Keratinocyte (primary cell): Measurements from ENCODE around the gene AKAP10. TPM values are rescaled to one million over a fixed set of nuclear protein-coding genes. Genes with fewer than 3 reads are reported as not detected.

Experiments
- DNase-seq: peaks from one replicate; pipeline ENCODE4 v3.0.0-alpha.2; 2011; ENCODE audit warnings: low read depth, missing footprints, low spot score
- FAIRE-seq: peaks from 2 replicates; lab custom pipeline; 2011; peaks lifted over from hg19 to GRCh38; lab: Jason Lieb, UNC
- H2AFZ ChIP-seq: 2 replicates; pipeline ENCODE4 v1.6.0; 2012; ENCODE audit warnings: low read length, control low read depth, inconsistent platforms; ENCODE audit not compliant: control insufficient read depth
- H3K27ac ChIP-seq: 2 replicates; pipeline ENCODE4 v1.5.1; 2011; ENCODE audit warnings: low read length; ENCODE audit not compliant: control insufficient read depth, insufficient read depth
- H3K27me3 ChIP-seq: 3 replicates; pipeline ENCODE4 v1.6.0; 2011; ENCODE audit warnings: low read length; ENCODE audit not compliant: control insufficient read depth, insufficient read depth; ENCODE audit errors: extremely low read depth
- H3K36me3 ChIP-seq, 2 experiments: 2 replicates in 1 of 2; 3 replicates in 1 of 2; pipeline ENCODE4 v1.5.1; 2011; ENCODE audit warnings: low read length in 2 of 2, mild to moderate bottlenecking in 1 of 2; ENCODE audit not compliant: control insufficient read depth in 2 of 2, insufficient read depth in 2 of 2; ENCODE audit errors: extremely low read depth in 1 of 2
- H3K4me1 ChIP-seq: 3 replicates; pipeline ENCODE4 v1.5.1; 2011; ENCODE audit warnings: low read length; ENCODE audit not compliant: control insufficient read depth, insufficient read depth; ENCODE audit errors: extremely low read depth
- H3K4me2 ChIP-seq: 3 replicates; pipeline ENCODE4 v1.6.0; 2011; ENCODE audit warnings: low read depth, low read length; ENCODE audit not compliant: control insufficient read depth, insufficient read depth; ENCODE audit errors: extremely low read depth
- H3K4me3 ChIP-seq, 3 experiments: fragments of 200-600 bp in 1 of 3; sonication (generic) in 1 of 3; 2 replicates in 2 of 3; 3 replicates in 1 of 3; pipeline ENCODE4 v1.5.1; 2011 to 2016; ENCODE audit warnings: low read length in 3 of 3, mild to moderate bottlenecking in 3 of 3, control low read depth in 2 of 3, inconsistent platforms in 1 of 3, low read depth in 1 of 3, mixed read lengths in 1 of 3, mixed run types in 1 of 3, moderate library complexity in 1 of 3; ENCODE audit not compliant: control insufficient read depth in 2 of 3, insufficient read depth in 2 of 3; ENCODE audit errors: extremely low read depth in 1 of 3
- H3K79me2 ChIP-seq: 2 replicates; pipeline ENCODE4 v1.6.0; 2012; ENCODE audit warnings: low read length; ENCODE audit not compliant: control insufficient read depth, insufficient read depth
- H3K9ac ChIP-seq: 3 replicates; pipeline ENCODE4 v1.6.0; 2011; ENCODE audit warnings: low read length; ENCODE audit not compliant: control insufficient read depth, insufficient read depth; ENCODE audit errors: extremely low read depth
- H3K9me1 ChIP-seq: 3 replicates; pipeline ENCODE4 v1.6.0; 2011; ENCODE audit warnings: low read length; ENCODE audit not compliant: control insufficient read depth, insufficient read depth; ENCODE audit errors: extremely low read depth
- H3K9me3 ChIP-seq: 2 replicates; pipeline ENCODE4 v1.5.1; 2012; ENCODE audit warnings: low read depth, low read length; ENCODE audit not compliant: control insufficient read depth
- H4K20me1 ChIP-seq: 3 replicates; pipeline ENCODE4 v1.6.0; 2011; ENCODE audit warnings: low read length; ENCODE audit not compliant: control insufficient read depth, insufficient read depth; ENCODE audit errors: extremely low read depth
- EZH2 ChIP-seq: IDR thresholded peaks from one replicate; pipeline ENCODE4 v1.6.1; 2012; ENCODE audit warnings: inconsistent platforms, mild to moderate bottlenecking, low read length, moderate library complexity
- dilution Hi-C: fragments of 300-500 bp; cut with MboI; formaldehyde crosslinking; loops from one replicate; pipeline ENCODE4 v1.7.0; 2020; ENCODE audit warnings: low sequenced_read_pairs; ENCODE audit not compliant: extremely low pct_ligation_motif_present
- polyA plus RNA-seq, 5 experiments: library from polyadenylated mRNA; depleted of rRNA in 3 of 5; stranded (reverse) in 3 of 5; stranded (forward) in 1 of 5; unstranded in 1 of 5; fragments of >200 nt; gene quantifications; 1 replicate in 1 of 5; 2 replicates in 3 of 5; 3 replicates in 1 of 5; pipeline versions ENCODE4 v1.2.1 to v1.2.3, GENCODE V29; 2011 to 2012; ENCODE audit warnings: missing spikeins in 2 of 5, low read depth in 1 of 5, low replicate concordance in 1 of 5
- TF ChIP-seq, protein P1 (sequence below), 3 experiments: IDR thresholded peaks in 1 of 3; conservative IDR thresholded peaks in 1 of 3; optimal IDR thresholded peaks in 1 of 3; 2 replicates in 2 of 3; 3 replicates in 1 of 3; pipeline versions ENCODE3 to v1.5.1; 2011; ENCODE audit warnings: low read length in 3 of 3, mild to moderate bottlenecking in 3 of 3, moderate library complexity in 2 of 3, control low read depth in 1 of 3, inconsistent platforms in 1 of 3; ENCODE audit not compliant: insufficient read depth in 2 of 3; ENCODE audit errors: extremely low read depth in 1 of 3

Gene AKAP10
- polyA plus RNA-seq, 1 donor (not counting 4 experiments of a cell fraction or from before 2014, with no cell fraction given): 30.8 TPM

DNA sequence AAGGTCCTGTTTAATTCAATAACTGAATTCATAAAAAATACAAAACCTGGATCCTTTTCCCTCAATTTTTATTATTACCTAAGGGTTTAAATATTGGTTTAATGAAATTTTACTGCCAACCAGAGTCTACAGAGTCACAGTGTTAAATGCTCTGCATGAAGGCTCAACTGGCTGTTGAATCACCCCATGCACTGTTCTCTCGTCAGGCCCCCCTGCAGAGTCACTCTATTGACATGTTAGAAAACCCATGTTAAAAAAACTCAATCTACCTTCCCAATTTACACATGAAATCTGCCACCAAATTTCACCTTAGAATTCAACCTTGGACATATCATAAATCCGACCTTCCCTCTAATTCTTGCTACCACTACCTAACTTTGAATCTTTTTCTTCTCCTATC is 66.6 kb downstream of the AKAP10 start:
- H3K4me2 ChIP-seq: no peak overlapping the region
- peaks cover 12 to 38% of the 10 kb centered on the region in 2 experiments for H3K36me3 ChIP-seq
- FAIRE-seq: no peak
- no peaks in the 10 kb centered on the region for H4K20me1 ChIP-seq
- no peak overlapping the region for H3K9ac ChIP-seq
- no peaks in the 10 kb centered on the region for H3K9me1 ChIP-seq
- no peak for DNase-seq
- peaks cover 14% of the 10 kb centered on the region for H3K4me1 ChIP-seq
- TF ChIP-seq EZH2: no peak
- TF ChIP-seq, protein P1, sequence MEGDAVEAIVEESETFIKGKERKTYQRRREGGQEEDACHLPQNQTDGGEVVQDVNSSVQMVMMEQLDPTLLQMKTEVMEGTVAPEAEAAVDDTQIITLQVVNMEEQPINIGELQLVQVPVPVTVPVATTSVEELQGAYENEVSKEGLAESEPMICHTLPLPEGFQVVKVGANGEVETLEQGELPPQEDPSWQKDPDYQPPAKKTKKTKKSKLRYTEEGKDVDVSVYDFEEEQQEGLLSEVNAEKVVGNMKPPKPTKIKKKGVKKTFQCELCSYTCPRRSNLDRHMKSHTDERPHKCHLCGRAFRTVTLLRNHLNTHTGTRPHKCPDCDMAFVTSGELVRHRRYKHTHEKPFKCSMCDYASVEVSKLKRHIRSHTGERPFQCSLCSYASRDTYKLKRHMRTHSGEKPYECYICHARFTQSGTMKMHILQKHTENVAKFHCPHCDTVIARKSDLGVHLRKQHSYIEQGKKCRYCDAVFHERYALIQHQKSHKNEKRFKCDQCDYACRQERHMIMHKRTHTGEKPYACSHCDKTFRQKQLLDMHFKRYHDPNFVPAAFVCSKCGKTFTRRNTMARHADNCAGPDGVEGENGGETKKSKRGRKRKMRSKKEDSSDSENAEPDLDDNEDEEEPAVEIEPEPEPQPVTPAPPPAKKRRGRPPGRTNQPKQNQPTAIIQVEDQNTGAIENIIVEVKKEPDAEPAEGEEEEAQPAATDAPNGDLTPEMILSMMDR (optimal IDR thresholded peaks at IDR 0.05 in 1 of 3, IDR thresholded peaks at IDR 0.05 in 1 of 3, conservative IDR thresholded peaks at IDR 0.05 in 1 of 3; ENCODE audit: extremely low read depth in 1 of 3, insufficient read depth in 2 of 3, low read length in 3 of 3): no peak
- H2AFZ ChIP-seq: no peak overlapping the region
- H3K79me2 ChIP-seq: no peaks in the 10 kb centered on the region
- no peaks in the 10 kb centered on the region for H3K27me3 ChIP-seq
- dilution Hi-C loops: no loop called here
- H3K9me3 ChIP-seq: no peaks in the 10 kb centered on the region
- no peak overlapping the region for H3K4me3 ChIP-seq
- H3K27ac ChIP-seq: no peak overlapping the region

DNA sequence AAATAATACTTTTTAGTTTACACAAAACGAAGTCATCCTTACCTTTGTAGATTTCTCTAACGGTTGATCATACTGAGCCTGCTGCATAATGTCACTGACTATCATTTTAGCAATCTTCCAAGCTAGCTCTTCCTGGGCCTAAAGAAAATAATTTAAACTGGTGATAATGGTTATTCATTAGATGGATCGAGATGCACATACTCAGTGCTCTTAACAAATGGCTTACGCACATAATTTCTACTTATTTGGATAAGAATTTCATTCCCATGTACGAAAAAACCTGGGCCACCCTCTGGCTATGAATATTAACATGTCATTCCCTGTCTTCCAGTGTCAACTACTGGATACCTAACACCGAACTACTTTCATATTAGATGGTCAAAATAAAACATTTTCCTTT is 68.5 kb downstream of the AKAP10 start:
- no peaks in the 10 kb centered on the region for H3K27me3 ChIP-seq
- DNase-seq (no peak), FAIRE-seq (no peak)
- H3K36me3 ChIP-seq: peaks cover 15 to 31% of the 10 kb centered on the region in 2 experiments
- TF ChIP-seq, protein P1 (optimal IDR thresholded peaks at IDR 0.05 in 1 of 3, IDR thresholded peaks at IDR 0.05 in 1 of 3, conservative IDR thresholded peaks at IDR 0.05 in 1 of 3; ENCODE audit: extremely low read depth in 1 of 3, insufficient read depth in 2 of 3, low read length in 3 of 3): no peak
- no peak for TF ChIP-seq EZH2
- dilution Hi-C loops: no loop called here
- H3K79me2 ChIP-seq: no peaks in the 10 kb centered on the region
- no peak overlapping the region for H3K4me3 ChIP-seq
- no peak overlapping the region for H3K9ac ChIP-seq
- H3K4me1 ChIP-seq: no peaks in the 10 kb centered on the region
- no peaks in the 10 kb centered on the region for H3K9me1 ChIP-seq
- no peak overlapping the region for H3K27ac ChIP-seq
- no peak overlapping the region for H2AFZ ChIP-seq
- no peaks in the 10 kb centered on the region for H3K9me3 ChIP-seq
- H4K20me1 ChIP-seq: no peaks in the 10 kb centered on the region
- H3K4me2 ChIP-seq: no peak overlapping the region
